ENCODE results near the gene HOPX.
A peak's percentile ranks its signal among the peaks of the same experiment; 100 is the strongest.
"Not testable (repeated sequence)": the region's sequence is repeated elsewhere in the genome, so short reads cannot be mapped to it uniquely, and the experiment has no call there.

Gene HOPX

DNA sequence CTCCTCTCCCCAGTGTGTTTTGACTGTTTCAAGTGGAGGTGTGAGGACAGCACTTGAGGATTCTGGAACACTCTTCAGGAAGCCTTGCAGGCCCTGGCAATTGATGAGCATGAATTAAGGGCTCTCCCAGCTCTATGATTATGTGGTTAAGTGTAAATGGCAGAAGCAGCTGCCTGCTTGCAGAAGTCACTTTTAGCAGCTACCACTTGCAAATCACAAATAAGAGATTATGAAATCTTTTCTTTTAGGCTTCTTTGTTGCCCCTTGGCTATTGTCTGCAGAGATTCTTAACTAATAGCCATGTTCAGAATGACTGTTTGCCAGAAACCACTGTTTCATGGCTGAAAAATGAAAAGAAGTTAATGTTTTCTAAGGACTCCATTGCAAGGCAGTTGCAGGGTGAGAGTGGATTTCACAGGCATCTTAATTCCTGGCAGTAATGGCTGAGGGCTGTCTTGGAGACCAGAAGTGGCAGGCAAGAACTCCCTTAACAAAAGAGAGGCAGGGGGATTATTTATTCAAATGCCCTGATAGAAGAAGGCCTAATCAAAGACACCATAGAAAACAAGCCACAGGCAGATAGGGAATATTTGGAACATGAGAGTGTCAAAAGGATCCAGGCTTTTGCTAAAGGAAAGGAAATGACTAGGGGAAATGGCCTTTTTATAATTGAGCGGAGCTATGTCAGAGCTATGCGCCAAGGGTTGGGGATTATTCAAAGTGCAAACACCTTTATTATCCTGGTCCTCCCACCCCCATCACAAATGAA, 8.3 kb upstream of the HOPX start:
- DNase-seq: peak in 4 of 56 donors; percentile 9 to 19 (median 13)

DNA sequence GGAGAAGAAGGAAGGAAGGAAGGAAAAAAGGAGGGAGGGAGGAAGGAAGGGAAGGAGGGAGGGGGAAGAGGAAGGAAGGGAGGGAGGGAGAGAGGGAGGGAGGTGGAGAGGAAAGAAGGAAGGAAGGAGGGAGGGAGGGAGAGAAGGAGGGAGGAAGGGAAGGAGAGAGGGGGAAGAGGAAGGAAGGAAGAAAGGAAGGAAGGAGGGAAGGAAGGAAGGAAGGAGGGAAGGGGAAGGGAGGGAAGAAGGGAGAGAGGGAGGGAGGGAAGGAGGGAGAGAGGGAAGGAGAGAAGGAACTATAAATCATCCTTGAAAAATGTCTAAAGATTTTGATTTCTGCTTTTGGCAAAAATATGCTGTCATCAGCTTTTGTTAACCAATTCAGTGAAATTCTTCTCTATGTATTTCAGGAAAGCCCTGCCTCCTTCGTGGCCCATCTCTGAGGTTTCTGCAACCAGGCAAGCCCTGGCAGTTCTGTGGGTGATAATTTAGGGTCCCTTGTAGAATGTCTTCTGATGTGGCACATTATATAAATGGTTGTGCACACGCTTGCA, 7.1 kb upstream of the HOPX start:
- DNase-seq: no peak

DNA sequence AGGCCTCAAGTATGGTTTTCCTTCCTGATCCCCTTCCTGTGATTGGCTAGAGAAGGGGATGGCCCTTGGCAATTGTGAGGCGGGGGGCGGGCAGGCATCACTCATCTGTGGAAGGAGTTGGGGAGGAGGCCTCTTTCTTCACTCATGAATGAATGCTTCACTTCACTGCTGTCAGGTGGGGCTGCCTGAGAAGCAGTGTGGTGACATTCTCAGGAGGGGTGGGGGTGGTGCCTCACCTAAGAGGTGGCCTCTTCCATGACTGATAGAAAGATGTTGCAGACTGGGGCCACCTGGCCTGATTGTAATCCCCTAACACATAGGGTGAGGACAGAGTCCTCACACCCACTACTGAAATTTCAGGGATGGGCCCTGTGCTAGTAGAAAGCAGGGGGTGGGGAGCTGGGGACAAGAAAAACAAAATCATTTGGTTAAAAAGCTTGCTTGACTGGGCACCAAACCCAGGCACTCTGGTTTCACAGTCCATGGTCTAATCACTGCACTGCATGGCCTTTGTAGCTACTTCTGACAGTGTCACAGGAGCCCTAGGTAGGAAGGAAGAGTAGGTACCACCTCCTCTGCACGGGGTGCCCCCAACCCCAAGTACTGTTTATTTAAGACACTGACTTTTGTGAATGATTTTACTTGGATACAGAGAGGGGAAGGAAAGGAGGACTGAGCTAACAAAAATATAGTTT, 5.6 kb upstream of the HOPX start:
- no peak for DNase-seq

DNA sequence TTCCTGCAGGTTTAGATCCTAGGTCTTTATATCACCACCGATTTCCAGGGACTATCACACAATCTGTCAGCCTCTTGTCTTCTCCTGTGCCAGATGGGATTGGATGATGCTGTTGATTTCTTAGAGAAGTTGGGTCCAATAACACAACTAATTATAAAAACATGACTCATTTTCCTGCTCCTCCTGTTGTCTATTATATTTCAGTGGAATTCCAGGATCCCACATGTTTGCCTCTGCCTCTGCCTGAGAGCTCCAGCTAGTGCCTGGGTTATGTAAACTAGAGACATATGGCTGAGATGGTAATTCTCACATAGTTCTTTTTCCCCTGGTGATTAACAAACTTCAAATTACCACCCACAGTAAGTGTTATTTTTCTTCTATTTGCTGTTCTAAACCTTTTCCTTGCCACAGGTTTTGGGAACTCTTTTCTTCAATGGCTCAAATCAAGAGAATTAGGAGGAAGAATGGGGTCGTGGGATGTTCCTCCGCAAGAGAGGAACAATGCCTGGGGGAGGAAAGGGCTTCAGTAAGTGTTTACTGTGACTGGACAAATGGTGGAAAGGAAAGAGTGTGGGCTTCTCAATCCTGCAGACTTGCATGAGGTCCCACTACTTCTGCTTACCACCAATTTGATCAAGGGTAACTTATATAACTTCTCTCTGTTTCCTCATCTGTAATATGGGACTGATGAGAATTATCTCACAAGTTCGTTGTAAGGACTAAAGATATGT, 3.4 kb upstream of the HOPX start:
- DNase-seq: no peak

DNA sequence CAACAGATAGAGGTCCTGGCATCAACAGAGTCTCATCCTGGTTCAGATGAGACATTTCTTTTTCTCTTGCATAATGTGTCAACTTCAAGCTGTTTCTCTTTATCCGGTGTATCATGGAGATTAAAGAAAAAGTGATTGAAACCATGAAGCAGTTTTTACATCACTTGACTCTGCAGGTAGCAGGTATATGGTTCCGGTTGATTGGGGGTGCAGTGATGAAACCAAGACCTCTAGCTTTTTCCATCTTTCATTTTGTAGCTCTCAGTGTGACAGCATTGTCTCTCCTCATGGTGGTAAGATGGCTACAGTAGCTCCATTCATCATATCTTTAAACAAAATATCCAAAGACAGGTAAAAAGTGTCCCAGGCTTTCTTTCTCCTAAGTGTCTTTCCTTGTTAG, 2.4 kb upstream of the HOPX start:
- no peak for DNase-seq

DNA sequence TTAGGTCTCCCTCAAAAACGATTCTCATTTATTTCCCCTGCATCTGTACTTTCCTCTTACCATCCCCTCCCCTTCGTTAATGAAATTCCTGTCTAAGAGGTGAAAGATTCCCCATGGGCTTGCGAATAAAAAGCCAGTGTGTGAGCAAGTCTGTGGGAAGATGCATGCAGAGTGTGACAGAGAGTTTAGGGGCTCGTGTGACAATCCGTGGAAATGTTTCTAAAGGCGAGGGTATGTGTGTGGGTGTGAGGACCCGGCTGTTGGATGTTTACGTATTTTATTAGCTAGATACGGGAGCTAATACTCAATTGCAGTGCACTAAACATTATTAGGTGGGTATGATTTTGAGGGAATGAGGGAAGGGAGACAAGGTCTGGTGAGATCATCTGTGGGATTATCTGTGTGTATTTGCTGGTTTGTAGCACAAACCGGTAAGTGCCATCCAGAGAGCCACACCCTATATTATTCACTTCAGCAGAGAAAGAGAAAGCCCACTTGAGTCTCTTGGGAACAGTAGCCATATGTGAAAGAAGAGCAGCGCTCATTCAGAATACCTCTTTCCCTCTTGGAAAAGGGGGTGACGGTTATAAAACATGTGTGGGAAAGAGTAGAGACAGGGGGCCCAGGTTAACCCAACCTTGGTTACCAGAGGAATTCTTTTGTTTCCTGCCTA, 893 bp upstream of the HOPX start:
- no peak for DNase-seq

DNA sequence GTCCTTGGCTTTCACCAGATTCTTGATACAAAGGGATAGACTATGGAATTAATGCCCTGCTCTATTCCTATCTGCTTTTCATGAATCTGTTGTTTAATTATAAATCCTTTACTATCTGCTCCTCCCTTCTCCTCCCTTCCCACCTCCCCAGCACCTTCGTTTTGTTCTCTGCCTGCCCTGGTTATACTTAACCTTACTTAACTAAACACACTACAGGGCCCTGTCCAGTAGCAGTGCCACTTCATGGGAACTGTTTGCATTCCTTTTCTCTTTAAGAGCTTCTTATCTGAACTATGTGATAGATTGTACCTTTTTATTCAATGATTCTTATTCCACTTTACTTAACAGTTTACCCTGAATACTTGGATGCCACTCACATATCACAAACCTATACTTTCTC, 830 bp downstream of the HOPX start:
- DNase-seq: no peak

DNA sequence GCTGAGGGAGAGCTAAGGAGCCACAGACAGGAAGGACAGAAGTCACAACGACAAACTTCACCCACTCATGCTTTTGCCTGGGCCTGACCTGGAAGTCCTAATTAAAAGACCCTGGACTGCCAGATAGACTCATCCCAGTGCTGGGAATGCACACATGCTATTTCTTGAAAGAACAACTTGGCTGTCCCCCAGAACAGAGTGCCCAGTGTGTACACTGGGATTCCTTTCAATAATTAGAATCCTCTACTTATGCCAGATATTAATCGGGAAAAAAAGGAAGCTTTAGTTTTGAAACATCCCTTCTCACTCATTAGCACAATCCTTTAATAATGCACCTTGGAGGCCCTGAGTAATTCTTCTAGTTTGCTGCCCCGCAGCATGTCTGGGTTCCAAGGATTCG, 3.4 kb downstream of the HOPX start:
- DNase-seq: no peak

DNA sequence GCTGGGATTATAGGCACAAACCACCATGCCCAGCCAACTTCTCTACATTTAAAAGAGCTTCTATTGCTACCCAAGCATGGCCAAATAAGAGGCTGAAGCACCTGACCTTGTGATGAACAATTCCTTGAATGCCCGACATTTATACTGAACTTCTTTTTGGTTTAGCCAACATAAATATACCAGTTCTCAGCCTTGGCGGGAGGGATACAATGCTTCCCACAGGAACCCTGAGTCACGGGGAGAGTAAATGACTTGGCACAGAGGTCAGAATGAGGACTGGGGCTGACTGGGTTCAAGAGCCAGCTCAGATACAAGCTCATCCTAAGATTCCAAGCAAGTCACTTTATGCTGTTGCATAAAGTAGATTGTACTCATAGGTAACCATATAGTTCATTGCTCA, 6.1 kb downstream of the HOPX start:
- no peak for DNase-seq

DNA sequence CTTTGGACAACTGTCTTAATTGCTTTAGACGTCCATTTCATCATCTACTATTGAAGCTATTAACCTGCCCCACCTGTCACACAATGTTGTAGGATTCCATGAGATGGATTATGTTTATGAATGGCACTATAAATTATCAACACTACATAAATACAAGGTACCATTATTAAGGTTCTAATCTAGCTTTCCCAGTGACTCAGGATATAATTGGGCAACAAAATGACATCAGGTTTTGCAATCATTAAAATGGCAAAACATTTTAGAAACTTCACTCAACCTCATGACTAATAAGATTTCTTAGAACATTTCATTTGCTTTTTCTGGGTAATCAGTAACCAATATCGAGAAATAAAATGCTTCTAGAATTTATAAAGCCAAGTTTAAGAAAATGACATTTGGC, 9.2 kb downstream of the HOPX start:
- DNase-seq: no peak

DNA sequence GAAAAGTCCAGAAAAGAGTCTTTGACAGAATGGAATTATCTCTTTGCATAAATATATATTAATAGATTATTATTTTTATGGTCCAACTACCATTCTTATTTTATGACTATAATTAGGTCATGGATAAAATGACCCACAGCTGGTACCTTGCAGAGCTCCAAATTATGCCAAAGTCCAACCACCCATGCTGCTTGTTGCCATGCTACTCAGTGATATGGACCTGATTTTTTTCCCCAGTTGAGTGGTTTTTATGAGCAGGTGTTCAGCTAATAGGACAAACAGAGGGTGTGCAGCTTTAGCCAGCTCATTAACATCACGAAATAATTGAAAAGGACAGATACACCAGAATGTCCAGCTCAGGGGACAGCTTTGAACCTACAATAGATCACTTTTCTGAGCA, 9.7 kb downstream of the HOPX start:
- DNase-seq: no peak

DNA sequence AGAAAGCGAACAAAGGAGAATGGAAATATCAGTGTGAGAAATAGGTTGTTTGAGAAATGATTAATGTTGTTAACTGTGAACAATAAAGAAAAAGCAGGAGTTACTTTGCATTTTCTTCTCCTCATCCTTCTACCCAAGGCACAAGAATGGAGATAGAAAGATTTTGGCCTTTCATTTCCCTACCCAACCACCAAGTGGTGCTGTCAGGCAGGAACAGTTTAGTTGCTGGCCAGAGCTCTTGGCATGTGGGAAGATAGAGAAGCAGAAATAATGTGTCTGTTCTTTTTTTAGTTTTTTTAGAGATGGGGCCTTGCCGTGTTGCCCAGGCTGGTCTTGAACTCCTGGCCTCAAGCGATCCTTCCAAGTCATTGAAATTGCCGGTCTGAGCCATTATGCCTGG, 12.8 kb downstream of the HOPX start:
- DNase-seq: no peak

DNA sequence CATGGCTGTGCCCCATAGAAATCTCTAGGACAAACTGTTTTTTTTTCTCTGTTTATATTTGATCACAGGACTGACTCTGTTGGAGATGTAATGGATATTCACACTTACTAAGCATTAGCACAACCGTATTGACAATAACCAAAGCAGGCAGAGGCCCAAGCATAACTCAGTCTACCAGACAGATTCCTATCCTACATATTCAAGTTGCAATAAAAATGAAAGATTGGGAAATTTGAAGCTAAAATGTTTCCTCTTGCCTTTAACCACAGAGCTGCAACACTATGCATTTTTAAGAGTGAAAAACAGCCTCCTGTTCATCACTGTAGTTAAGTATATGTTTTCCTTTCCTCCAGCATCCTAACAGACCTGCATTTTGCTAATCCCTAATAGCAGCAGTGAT, 13.7 kb downstream of the HOPX start:
- not testable (repeated sequence) for DNase-seq

DNA sequence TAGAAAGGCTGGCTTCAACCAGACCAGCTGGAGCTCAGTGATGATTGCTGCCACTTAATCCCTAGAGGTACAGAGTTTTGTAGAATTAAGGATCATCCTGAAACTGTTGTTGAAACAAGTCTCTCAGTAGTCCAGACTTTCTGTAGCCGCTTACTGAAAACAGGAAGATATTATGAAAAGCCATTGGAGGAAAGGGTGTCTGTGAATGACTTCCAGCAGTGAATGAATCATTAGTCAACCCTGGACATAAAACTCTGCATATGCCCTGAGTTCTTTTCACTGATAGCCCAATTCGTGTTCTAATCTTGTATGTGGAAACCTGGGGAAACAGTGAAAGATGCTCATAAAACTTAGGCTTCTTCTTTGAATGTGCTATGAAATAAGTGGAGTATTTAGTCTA, 14.8 kb downstream of the HOPX start:
- DNase-seq: no peak

DNA sequence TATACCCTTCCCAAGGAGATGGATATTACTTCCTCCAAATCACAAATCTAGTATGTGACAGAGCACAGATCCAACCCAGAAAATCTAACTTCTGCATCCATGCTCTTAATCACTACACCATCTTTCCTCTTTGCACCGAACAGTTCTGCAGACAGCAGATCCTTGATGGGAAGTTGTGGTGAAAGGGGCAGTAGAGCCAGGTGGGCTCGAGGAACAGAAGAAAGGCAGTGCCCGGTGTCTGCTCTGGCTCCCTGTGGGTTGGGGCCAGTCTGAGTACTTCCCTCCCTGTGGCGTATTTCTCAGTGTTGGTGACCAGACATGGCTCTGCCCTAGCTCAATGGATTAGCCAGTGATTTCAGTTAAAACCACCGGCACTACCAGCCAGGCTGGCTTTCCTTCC, 15.3 kb downstream of the HOPX start:
- no peak for DNase-seq

DNA sequence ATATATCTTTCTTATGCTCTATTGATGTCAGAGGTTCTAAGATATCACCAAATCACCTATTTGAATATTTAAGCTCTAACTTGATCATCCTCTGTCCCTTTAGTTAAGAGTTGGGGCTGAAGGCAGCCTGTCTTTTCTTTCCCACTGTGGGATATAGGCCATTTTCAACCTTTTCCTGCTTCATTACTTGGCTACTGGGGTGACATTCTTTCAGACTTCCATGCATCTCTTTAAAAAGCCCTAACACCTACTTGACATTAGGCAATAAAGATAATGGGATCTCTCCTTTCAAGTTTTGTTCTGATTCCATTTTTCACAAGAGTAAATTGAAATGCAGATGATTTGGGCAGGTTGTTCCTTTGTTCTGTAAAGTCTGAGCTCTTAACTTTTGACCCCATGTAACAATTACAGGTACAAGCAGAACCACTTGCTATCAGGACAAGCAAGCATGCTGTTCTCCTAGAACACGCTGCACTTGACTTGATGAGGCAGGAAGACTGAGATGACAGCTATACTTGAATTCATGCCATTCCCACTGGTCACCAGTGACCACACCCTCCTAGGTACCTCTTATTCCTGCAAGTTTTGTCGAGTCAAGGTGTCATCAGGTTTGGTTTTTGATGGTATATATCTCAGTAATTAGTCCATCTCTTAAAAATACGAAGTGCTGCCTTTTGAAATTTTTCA, 18.2 kb downstream of the HOPX start:
- no peak for DNase-seq

DNA sequence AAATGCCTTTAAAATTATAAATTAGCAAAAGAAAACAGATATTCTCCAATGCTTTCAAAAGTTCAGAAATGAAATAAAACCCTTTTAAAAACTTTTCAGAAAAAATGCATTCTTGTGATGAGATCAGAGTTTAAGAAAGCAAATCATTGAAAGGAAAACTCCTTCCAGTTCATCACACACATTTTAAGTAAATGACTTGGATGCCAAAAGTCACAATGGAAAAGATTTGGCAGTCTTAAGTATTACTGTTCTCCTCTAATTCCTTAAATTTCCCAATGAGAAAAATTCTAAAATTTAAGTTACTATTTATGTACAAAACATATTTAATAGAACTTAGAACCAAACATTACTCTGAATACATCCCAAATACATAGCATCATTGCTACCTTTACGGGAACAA, 21.1 kb downstream of the HOPX start:
- no peak for DNase-seq

DNA sequence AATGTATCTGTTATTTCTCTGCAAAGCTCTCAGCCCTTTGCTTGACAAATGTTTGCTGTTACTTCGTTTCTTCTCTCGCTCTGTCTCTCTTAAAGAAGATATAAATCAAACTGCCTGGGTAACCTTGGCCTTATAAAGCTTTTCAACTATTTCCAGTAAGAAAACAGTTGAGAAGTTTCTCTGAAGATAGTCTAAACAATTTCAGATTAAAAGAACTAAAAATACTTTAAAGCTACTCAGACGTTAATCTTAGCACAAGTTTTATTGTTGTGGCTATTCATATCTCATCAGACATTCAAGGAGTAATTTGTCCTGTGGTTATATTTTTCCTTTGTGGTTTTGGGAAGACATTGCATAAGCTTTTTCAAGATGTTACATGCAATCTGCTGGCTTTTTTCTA, 22.6 kb downstream of the HOPX start:
- DNase-seq: no peak

DNA sequence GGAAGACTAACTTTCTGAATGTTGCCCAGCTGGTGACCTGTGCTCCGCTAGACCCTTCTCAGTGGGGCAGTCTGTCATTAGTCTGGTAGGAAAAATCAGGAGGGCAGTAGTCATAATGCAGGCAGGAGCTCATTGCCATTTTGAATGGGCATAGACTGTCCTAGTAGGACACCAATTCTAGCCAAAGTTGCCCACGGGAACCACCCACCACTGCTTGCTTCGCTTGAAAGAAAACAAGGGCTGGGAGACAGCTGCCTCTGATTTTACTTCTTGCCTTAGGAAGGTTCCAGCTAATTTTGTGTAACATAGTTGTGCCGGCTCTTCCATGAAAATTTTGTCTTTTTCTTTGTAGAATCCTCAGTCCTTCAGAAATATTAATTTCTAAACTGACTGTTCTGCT, 23.3 kb downstream of the HOPX start:
- DNase-seq: peak in 11 of 56 donors; percentile 1 to 28 (median 11)

DNA sequence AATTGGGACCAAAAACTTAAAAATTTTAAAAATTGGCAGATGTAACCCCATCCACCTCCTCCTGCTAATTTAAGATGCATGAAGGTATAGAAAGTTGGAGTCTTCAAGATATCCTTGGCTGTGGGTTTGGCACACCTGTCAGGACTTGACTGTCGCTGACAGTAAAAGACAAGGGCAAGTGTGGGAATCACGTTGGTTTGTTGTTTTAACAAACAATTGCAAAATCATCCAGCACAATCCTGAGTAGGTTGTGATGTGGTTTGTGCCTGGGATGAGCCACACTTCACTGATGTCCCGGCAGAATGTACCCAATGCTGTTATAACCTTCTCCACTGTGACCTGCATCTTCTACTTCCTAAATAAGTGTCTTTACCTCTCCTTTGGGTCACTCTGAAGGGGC, 24.0 kb downstream of the HOPX start:
- DNase-seq: no peak

DNA sequence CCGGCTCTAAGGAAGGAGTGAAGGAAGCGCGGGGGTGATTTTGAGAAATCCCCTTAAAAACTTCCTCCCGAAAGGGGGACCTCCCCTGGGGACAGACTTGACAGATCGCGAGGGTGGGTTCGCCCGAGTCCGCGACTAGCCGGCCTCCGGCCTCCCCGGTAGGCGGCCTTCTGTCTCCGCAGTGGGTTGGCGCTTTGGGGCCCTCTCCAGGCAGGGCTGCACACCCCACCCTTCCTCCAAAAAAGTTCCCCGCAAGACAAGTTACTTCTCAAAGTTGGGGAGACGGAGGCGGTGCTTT, 24.8 kb downstream of the HOPX start:
- DNase-seq: peak in 15 of 56 donors; percentile 4 to 33 (median 18)
